SK-N-SH (cell line): Measurements from ENCODE around the gene WNT8B.

Experiments
- CTCF ChIP-seq: fragments of 200-600 bp; sonication (generic); IDR thresholded peaks from 2 replicates; pipeline ENCODE4 v1.6.1; 2017; ENCODE audit warnings: antibody characterized with exemption, mild to moderate bottlenecking, moderate library complexity
- RXRA ChIP-seq: IDR thresholded peaks from 2 replicates; pipeline ENCODE4 v1.4.0; 2012; ENCODE audit warnings: low read depth, mild to moderate bottlenecking, borderline replicate concordance
- TAF1 ChIP-seq: IDR thresholded peaks from 2 replicates; pipeline ENCODE4 v1.6.1; 2012; ENCODE audit warnings: low read depth, mild to moderate bottlenecking, low read length, moderate library complexity, borderline replicate concordance
- TCF12 ChIP-seq: IDR thresholded peaks from 2 replicates; pipeline ENCODE4 v1.4.0; 2012

- no peak for TF ChIP-seq TAF1
- TF ChIP-seq TCF12, result no peak
- TF ChIP-seq RXRA, result no peak
- TF ChIP-seq CTCF, result no peak
Measured at GRCh38 chr10:100479037-100479436, 16.2 kb downstream of the WNT8B start.
